SK-N-SH (cell line): ENCODE measurements around the gene PNKD.

Experiments
- CTCF ChIP-seq: fragments of 200-600 bp; sonication (generic); IDR thresholded peaks from 2 replicates; pipeline ENCODE4 v1.6.1; 2017; ENCODE audit warnings: antibody characterized with exemption, mild to moderate bottlenecking, moderate library complexity
- FOXJ3 ChIP-seq: sonication (generic); formaldehyde crosslinking; IDR thresholded peaks from 2 replicates; pipeline ENCODE4 v1.5.1; 2020; ENCODE audit warnings: mild to moderate bottlenecking, missing genetic modification reagents
- POLR2AphosphoS5 ChIP-seq: IDR thresholded peaks from 2 replicates; pipeline ENCODE4 v1.6.1; 2012; ENCODE audit warnings: low read depth, low read length
- TAF1 ChIP-seq: IDR thresholded peaks from 2 replicates; pipeline ENCODE4 v1.6.1; 2012; ENCODE audit warnings: low read depth, mild to moderate bottlenecking, low read length, moderate library complexity, borderline replicate concordance
- TEAD4 ChIP-seq: IDR thresholded peaks from 2 replicates; pipeline ENCODE4 v1.4.0; 2012; ENCODE audit warnings: mild to moderate bottlenecking, borderline replicate concordance; ENCODE audit not compliant: insufficient read depth
- YY1 ChIP-seq: IDR thresholded peaks from 2 replicates; pipeline ENCODE4 v1.4.0; 2012; ENCODE audit warnings: low read depth, mild to moderate bottlenecking
- TF ChIP-seq, protein P1 (sequence below): IDR thresholded peaks from 2 replicates; pipeline ENCODE4 v1.4.0; 2012; ENCODE audit warnings: low read depth, borderline replicate concordance

DNA sequence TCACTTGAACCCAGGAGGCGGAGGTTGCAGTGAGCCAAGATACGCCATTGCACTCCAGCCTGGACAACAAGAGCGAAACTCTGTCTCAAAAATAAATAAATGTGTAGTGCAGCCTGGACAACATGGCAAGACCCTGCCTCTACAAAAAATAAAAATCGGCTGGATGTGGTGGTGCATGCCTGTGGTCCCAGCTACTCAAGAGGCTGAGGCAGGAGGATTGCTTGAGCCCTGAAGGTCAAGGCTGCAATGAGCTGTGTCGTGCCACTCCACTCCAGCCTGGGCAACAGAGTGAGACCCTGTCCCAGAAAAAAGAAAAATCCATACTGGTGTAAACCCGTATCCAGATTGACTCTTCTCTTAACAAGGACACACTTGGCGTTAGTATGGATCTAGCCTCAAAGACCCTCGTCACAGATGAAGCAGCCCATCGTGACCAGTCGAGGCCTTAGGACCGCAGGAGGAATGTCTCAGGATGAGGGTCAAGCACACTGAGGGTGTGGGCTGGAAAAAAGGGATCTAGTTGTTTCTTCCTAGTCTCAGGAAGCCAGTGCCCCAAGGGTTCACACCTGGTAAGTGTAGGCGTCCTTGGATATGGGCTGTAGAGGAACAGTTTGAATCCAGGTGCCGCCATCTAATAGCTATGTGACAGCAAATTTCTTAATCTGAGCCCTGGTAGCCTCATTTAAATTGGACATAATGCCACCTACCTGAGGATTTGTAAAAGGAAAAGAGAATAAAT is 13.5 kb upstream of the PNKD start:
- no peak for TF ChIP-seq FOXJ3 (CRISPR knock-in tag)
- TF ChIP-seq TAF1: no peak
- no peak for TF ChIP-seq TEAD4
- no peak for TF ChIP-seq CTCF
- no peak for TF ChIP-seq POLR2AphosphoS5
- TF ChIP-seq, protein P1, sequence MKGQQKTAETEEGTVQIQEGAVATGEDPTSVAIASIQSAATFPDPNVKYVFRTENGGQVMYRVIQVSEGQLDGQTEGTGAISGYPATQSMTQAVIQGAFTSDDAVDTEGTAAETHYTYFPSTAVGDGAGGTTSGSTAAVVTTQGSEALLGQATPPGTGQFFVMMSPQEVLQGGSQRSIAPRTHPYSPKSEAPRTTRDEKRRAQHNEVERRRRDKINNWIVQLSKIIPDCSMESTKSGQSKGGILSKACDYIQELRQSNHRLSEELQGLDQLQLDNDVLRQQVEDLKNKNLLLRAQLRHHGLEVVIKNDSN: no peak
- no peak for TF ChIP-seq YY1
